Mucosa of descending colon (tissue), 3 donors: Measurements from ENCODE around the gene UBAC1. TPM values are rescaled to one million over a fixed set of nuclear protein-coding genes. Genes with fewer than 3 reads are reported as not detected.

Experiments used
- ATAC-seq: fragments of 200-7000 bp; cut with Tn5 transposase; one replicate; pipeline ENCODE4 v1.9.1; 2020; ENCODE audit warnings: mild to moderate bottlenecking, moderate library complexity
- DNase-seq, 3 donors: peaks; one replicate each; pipeline ENCODE4 v3.0.0-alpha.2; 2020
- H3K36me3 ChIP-seq: fragments of 200-600 bp; one replicate; pipeline ENCODE4 v1.8.0; 2021; ENCODE audit warnings: low read depth, mild to moderate bottlenecking
- H3K4me1 ChIP-seq: fragments of 200-600 bp; one replicate; pipeline ENCODE4 v1.8.0; 2021; ENCODE audit warnings: low read depth, mild to moderate bottlenecking
- H3K4me3 ChIP-seq: fragments of 200-600 bp; one replicate; pipeline ENCODE4 v1.8.0; 2021; ENCODE audit warnings: mild to moderate bottlenecking
- H3K9me3 ChIP-seq: fragments of 200-600 bp; one replicate; pipeline ENCODE4 v1.8.0; 2021; ENCODE audit warnings: mild to moderate bottlenecking
- intact Hi-C, 2 donors: fragments of 100-400 bp; cut with DNase I in 1 of 2; cut with micrococcal nuclease in 1 of 2; formaldehyde crosslinking; loops; one replicate each; pipeline versions ENCODE4 v1.11.0 to v1.11.1; 2022; cut with DNase I, micrococcal nuclease
- total RNA-seq, 3 donors: library from RNA; stranded (reverse); fragmentation: NEBNext Ultra II Directional in 2 of 3; extraction: Animal tissue kit (Norgen Biotek cat#: 25700) in 2 of 3; gene quantifications; one replicate each; pipeline versions ENCODE4 v1.2.1 to v1.2.4, GENCODE V29; 2021 to 2023
- TF ChIP-seq, protein P1 (sequence below): fragments of 200-600 bp; IDR thresholded peaks from one replicate; pipeline ENCODE4 v1.8.0; 2022; ENCODE audit warnings: antibody characterized with exemption, mild to moderate bottlenecking
- donor health status: DM: no; HTN: no; CAD: no; lungs with moderate emphysema.
- donor health status: DM: no; HTN: no; CAD: no.
- donor health status: DM: no; HTN: yes; CAD: no.

Gene UBAC1
- total RNA-seq, 3 donors from 2014 or later = 55.5 to 70.4 (median 64.0) TPM

GRCh38 chr9:135978642-135979546 is 17.7 kb upstream of the UBAC1 start:
- Histone ChIP-seq H3K4me1 (no peaks in the 10 kb centered on the region), H3K36me3 (no peaks in the 10 kb centered on the region), H3K4me3 (no peak overlapping the region), H3K9me3 (no peaks in the 10 kb centered on the region)
- TF ChIP-seq, protein P1, sequence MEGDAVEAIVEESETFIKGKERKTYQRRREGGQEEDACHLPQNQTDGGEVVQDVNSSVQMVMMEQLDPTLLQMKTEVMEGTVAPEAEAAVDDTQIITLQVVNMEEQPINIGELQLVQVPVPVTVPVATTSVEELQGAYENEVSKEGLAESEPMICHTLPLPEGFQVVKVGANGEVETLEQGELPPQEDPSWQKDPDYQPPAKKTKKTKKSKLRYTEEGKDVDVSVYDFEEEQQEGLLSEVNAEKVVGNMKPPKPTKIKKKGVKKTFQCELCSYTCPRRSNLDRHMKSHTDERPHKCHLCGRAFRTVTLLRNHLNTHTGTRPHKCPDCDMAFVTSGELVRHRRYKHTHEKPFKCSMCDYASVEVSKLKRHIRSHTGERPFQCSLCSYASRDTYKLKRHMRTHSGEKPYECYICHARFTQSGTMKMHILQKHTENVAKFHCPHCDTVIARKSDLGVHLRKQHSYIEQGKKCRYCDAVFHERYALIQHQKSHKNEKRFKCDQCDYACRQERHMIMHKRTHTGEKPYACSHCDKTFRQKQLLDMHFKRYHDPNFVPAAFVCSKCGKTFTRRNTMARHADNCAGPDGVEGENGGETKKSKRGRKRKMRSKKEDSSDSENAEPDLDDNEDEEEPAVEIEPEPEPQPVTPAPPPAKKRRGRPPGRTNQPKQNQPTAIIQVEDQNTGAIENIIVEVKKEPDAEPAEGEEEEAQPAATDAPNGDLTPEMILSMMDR = no peak
- intact Hi-C loops = no loop called here
- ATAC-seq (peak; percentile 40), DNase-seq (peak in 1 of 3 donors; percentile 35)

DNA sequence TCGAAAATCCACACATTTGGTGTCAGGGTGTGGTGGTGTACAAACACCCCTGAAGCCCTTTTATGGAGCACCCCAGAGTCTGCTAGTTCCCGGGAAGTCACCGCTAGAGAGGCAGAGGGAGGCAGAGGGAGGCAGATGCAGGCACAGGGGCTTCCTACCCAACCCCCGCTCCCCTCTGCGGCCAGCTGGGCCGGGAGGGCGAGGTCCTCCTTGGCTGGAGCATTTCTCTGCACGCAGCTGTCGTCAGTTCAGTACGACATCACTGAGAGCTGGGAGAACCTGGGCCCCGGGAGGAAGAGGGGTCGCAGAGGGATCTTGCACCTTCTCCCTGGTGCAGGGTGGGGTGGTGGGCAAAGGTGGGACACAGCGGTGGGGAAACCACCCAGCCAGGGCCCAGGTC is 15.8 kb upstream of the UBAC1 start:
- no peaks in the 10 kb centered on the region for H3K9me3 ChIP-seq
- no peak overlapping the region for H3K4me3 ChIP-seq
- no peak for ATAC-seq
- intact Hi-C loops = no loop called here
- DNase-seq = peak in 1 of 3 donors; percentile 40
- H3K36me3 ChIP-seq = no peaks in the 10 kb centered on the region
- H3K4me1 ChIP-seq = no peaks in the 10 kb centered on the region
- TF ChIP-seq, protein P1 = no peak

DNA sequence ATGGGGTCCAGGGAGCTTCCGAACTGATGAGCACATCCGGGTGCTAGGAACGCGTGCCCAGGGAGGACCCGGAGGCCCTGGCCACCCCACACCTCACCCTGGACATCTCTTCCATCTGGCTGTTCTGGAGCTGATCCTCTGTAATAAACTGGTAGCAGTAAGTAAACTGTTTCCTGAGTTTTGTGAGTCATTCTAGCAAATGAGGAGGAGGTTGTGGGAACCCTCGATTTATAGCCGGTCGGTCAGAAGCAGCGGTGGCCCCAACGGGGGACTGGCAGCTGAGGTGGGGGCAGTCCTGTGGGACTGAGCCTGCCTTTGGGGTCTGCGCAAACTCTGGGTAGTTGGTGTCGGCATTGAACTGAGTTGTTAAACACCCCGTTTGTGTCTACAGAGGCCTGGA is 15.4 kb upstream of the UBAC1 start:
- no peaks in the 10 kb centered on the region for H3K9me3 ChIP-seq
- peak in 1 of 3 donors; percentile 13 for DNase-seq
- H3K4me1 ChIP-seq = no peaks in the 10 kb centered on the region
- no peak for ATAC-seq
- intact Hi-C loops = no loop called here
- no peak overlapping the region for H3K4me3 ChIP-seq
- TF ChIP-seq, protein P1 = no peak
- no peaks in the 10 kb centered on the region for H3K36me3 ChIP-seq

DNA sequence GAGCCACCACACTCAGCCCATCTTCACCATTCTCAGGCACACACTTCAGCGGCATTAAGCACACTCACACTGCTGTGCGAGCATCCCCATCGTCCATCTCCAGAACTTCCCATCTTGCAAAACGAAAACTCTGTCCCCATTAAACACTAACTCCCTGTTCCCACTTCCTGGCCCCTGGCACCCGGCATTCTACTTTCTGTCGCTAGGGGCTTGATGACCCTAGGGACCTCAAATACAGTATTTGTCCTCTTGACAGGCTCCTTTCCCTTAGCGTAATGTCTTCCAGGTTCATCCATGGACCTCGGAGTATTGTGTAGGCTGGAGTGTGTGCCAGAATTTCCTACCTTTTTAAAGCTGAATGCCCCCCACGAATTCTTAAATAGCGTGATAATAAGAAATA is 14.7 kb upstream of the UBAC1 start:
- Histone ChIP-seq H3K36me3 (no peaks in the 10 kb centered on the region), H3K4me3 (no peak overlapping the region), H3K4me1 (no peaks in the 10 kb centered on the region), H3K9me3 (no peaks in the 10 kb centered on the region)
- DNase-seq (no peak), ATAC-seq (no peak)
- intact Hi-C loops = no loop called here
- TF ChIP-seq, protein P1 = no peak

GRCh38 chr9:135974220-135974573 is 13.0 kb upstream of the UBAC1 start:
- Histone ChIP-seq H3K9me3 (no peaks in the 10 kb centered on the region), H3K36me3 (no peaks in the 10 kb centered on the region), H3K4me1 (no peaks in the 10 kb centered on the region), H3K4me3 (no peak overlapping the region)
- DNase-seq (no peak), ATAC-seq (no peak)
- intact Hi-C loops = no loop called here
- TF ChIP-seq, protein P1 = no peak
